Prostate gland (tissue), 2 donors: ENCODE measurements around the gene STXBP6. TPM values are rescaled to one million over a fixed set of nuclear protein-coding genes. Genes with fewer than 3 reads are reported as not detected.

Source experiments
- DNase-seq: peaks from one replicate; pipeline ENCODE4 v3.0.0-alpha.2; 2019; ENCODE audit warnings: low spot score
- H3K27ac ChIP-seq, 2 donors: fragments of 200-600 bp; sonication (generic); 2 replicates each; pipeline ENCODE4 v1.5.1; 2017 to 2019
- H3K27me3 ChIP-seq: fragments of 200-600 bp; sonication (generic); replicated peaks from 2 replicates; pipeline ENCODE4 v1.5.1; 2019; ENCODE audit not compliant: insufficient read depth
- H3K36me3 ChIP-seq, 2 donors: fragments of 200-600 bp; sonication (generic); 1 replicate in 1 of 2; 2 replicates in 1 of 2; pipeline versions ENCODE4 v1.5.1 to v1.8.1; 2017 to 2019
- H3K4me1 ChIP-seq: fragments of 200-600 bp; sonication (generic); replicated peaks from 2 replicates; pipeline ENCODE4 v1.5.1; 2019
- H3K4me3 ChIP-seq, 2 donors: fragments of 200-600 bp; sonication (generic); 2 replicates each; pipeline ENCODE4 v1.5.1; 2017 to 2019
- H3K9me3 ChIP-seq: fragments of 200-600 bp; sonication (generic); 2 replicates; pipeline ENCODE4 v1.5.1; 2017
- CTCF ChIP-seq, 4 experiments: fragments of 200-600 bp in 2 of 4; fragments of 450-650 bp in 2 of 4; sonication (generic) in 2 of 4; IDR thresholded peaks; 1 replicate in 3 of 4; 2 replicates in 1 of 4; pipeline ENCODE4 v1.5.1; 2016 to 2019; ENCODE audit warnings: antibody characterized with exemption in 4 of 4, mild to moderate bottlenecking in 2 of 4, moderate library complexity in 2 of 4
- POLR2A ChIP-seq: fragments of 450-650 bp; IDR thresholded peaks from one replicate; pipeline ENCODE4 v1.6.1; 2016; ENCODE audit warnings: antibody characterized with exemption, mild to moderate bottlenecking
- POLR2AphosphoS5 ChIP-seq: sonication (generic); formaldehyde crosslinking; IDR thresholded peaks from one replicate; pipeline ENCODE4 v1.6.1; 2017; ENCODE audit warnings: antibody characterized with exemption
- whole genome bisulfite sequencing: methylation state at CpG from one replicate; pipeline ENCODE4 v1.1.5; 2018; 5-methylcytosine and 5-hydroxymethylcytosine counted together
- intact Hi-C: fragments of 100-400 bp; cut with DNase I; formaldehyde crosslinking; loops from one replicate; pipeline ENCODE4 v1.14.2; 2022
- total RNA-seq, 2 donors: library from RNA; depleted of rRNA; stranded (reverse); fragments of >200 nt; gene quantifications; one replicate each; pipeline ENCODE4 v1.1.0, GENCODE V29; 2016

STXBP6 gene
- total RNA-seq, 2 donors from 2014 or later: 12.4 to 32.3 TPM

GRCh38 chr14:24853446-24853845 lies 196.5 kb downstream of the STXBP6 start:
- TF ChIP-seq POLR2AphosphoS5 (no peak), CTCF (IDR thresholded peaks at IDR 0.05) (no peak), POLR2A (no peak)
- H3K4me3 ChIP-seq: no peak overlapping the region
- DNase-seq: no peak
- H3K27ac ChIP-seq: no peak overlapping the region
- 43% methylated on average over 2 of the region's 2 CpGs for WGBS
- H3K4me1 ChIP-seq: no peaks in the 10 kb centered on the region
- H3K27me3 ChIP-seq: no peaks in the 10 kb centered on the region
- H3K36me3 ChIP-seq: no peaks in the 10 kb centered on the region
- intact Hi-C loops: no loop called here
- H3K9me3 ChIP-seq: no peaks in the 10 kb centered on the region

- Histone ChIP-seq H3K9me3 (no peaks in the 10 kb centered on the region), H3K27me3 (no peaks in the 10 kb centered on the region), H3K4me1 (no peaks in the 10 kb centered on the region), H3K4me3 (no peak overlapping the region), H3K36me3 (no peaks in the 10 kb centered on the region), H3K27ac (no peak overlapping the region)
- no peak for DNase-seq
- 84% methylated on average over 6 of the region's 6 CpGs for WGBS
- intact Hi-C loops: no loop called here
- TF ChIP-seq POLR2AphosphoS5 (no peak), POLR2A (no peak), CTCF (IDR thresholded peaks at IDR 0.05) (no peak)
Observed at GRCh38 chr14:24852312-24853060, 197.5 kb downstream of the STXBP6 start.

GRCh38 chr14:24851837-24852236 lies 198.1 kb downstream of the STXBP6 start:
- DNase-seq: no peak
- no peaks in the 10 kb centered on the region for H3K9me3 ChIP-seq
- intact Hi-C loops: no loop called here

GRCh38 chr14:24851406-24851805 lies 198.5 kb downstream of the STXBP6 start:
- 92% methylated on average over 4 of the region's 4 CpGs for WGBS
- H3K9me3 ChIP-seq: no peaks in the 10 kb centered on the region
- no peak overlapping the region for H3K4me3 ChIP-seq
- no peak for TF ChIP-seq POLR2A
- no peak for TF ChIP-seq CTCF (IDR thresholded peaks at IDR 0.05)
- no peak for TF ChIP-seq POLR2AphosphoS5
- H3K27me3 ChIP-seq: no peaks in the 10 kb centered on the region
- no peak overlapping the region for H3K27ac ChIP-seq
- DNase-seq: no peak
- no peaks in the 10 kb centered on the region for H3K36me3 ChIP-seq
- intact Hi-C loops: no loop called here
- no peaks in the 10 kb centered on the region for H3K4me1 ChIP-seq

More at GRCh38 chr14:24851837-24852236, 198.1 kb downstream of the STXBP6 start:
- TF ChIP-seq POLR2A (no peak), POLR2AphosphoS5 (no peak), CTCF (IDR thresholded peaks at IDR 0.05) (no peak)
- no peak overlapping the region for H3K4me3 ChIP-seq
- no peaks in the 10 kb centered on the region for H3K36me3 ChIP-seq
- H3K4me1 ChIP-seq: no peaks in the 10 kb centered on the region
- no peaks in the 10 kb centered on the region for H3K27me3 ChIP-seq
- H3K27ac ChIP-seq: no peak overlapping the region

GRCh38 chr14:24850072-24850471 lies 199.9 kb downstream of the STXBP6 start:
- 100% methylated on average over 2 of the region's 2 CpGs for WGBS
- Histone ChIP-seq H3K27ac (no peak overlapping the region), H3K4me1 (no peaks in the 10 kb centered on the region), H3K27me3 (no peaks in the 10 kb centered on the region), H3K9me3 (no peaks in the 10 kb centered on the region), H3K36me3 (no peaks in the 10 kb centered on the region), H3K4me3 (no peak overlapping the region)
- intact Hi-C loops: no loop called here
- no peak for DNase-seq
- TF ChIP-seq POLR2AphosphoS5 (no peak), POLR2A (no peak), CTCF (IDR thresholded peaks at IDR 0.05) (no peak)
